ENCODE data around the gene BRMS1L. TPM values are rescaled to one million over a fixed set of nuclear protein-coding genes. Genes with fewer than 3 reads are reported as not detected.

The BRMS1L gene
- total RNA-seq, 1 donor from 2014 or later = 15.9 TPM

- Mint-ChIP-seq H3K4me1 (ENCODE audit: low read depth, unreplicated experiment) (no peaks in the 10 kb centered on the region), H3K27me3 (ENCODE audit: unreplicated experiment) (no peaks in the 10 kb centered on the region), H3K27ac (ENCODE audit: unreplicated experiment) (no peak overlapping the region), H3K36me3 (ENCODE audit: unreplicated experiment) (no peaks in the 10 kb centered on the region), H3K9me3 (ENCODE audit: unreplicated experiment) (no peaks in the 10 kb centered on the region), H3K4me3 (ENCODE audit: unreplicated experiment) (no peak overlapping the region)
- DNase-seq = no peak
- no peak for TF ChIP-seq CTCF (IDR thresholded peaks at IDR 0.05; ENCODE audit: partially characterized antibody, unreplicated experiment)
These were observed 40.6 kb downstream of the BRMS1L start for GRCh38 chr14:35866595-35867279.

GRCh38 chr14:35867280-35867629, 41.1 kb downstream of the BRMS1L start:
- H3K27ac Mint-ChIP-seq (ENCODE audit: unreplicated experiment) = no peak overlapping the region

GRCh38 chr14:35875296-35875695, 49.2 kb downstream of the BRMS1L start:
- Mint-ChIP-seq H3K27ac (ENCODE audit: unreplicated experiment) (no peak overlapping the region), H3K27me3 (ENCODE audit: unreplicated experiment) (no peaks in the 10 kb centered on the region), H3K9me3 (ENCODE audit: unreplicated experiment) (no peaks in the 10 kb centered on the region), H3K4me3 (ENCODE audit: unreplicated experiment) (no peak overlapping the region), H3K36me3 (ENCODE audit: unreplicated experiment) (no peaks in the 10 kb centered on the region), H3K4me1 (ENCODE audit: low read depth, unreplicated experiment) (no peaks in the 10 kb centered on the region)
- no peak for DNase-seq
- TF ChIP-seq CTCF (IDR thresholded peaks at IDR 0.05; ENCODE audit: partially characterized antibody, unreplicated experiment) = no peak

More at GRCh38 chr14:35867280-35867629, 41.1 kb downstream of the BRMS1L start:
- no peak for DNase-seq
- Mint-ChIP-seq H3K9me3 (ENCODE audit: unreplicated experiment) (no peaks in the 10 kb centered on the region), H3K36me3 (ENCODE audit: unreplicated experiment) (no peaks in the 10 kb centered on the region), H3K4me3 (ENCODE audit: unreplicated experiment) (no peak overlapping the region), H3K4me1 (ENCODE audit: low read depth, unreplicated experiment) (no peaks in the 10 kb centered on the region), H3K27me3 (ENCODE audit: unreplicated experiment) (no peaks in the 10 kb centered on the region)
- no peak for TF ChIP-seq CTCF (IDR thresholded peaks at IDR 0.05; ENCODE audit: partially characterized antibody, unreplicated experiment)

- TF ChIP-seq CTCF (IDR thresholded peaks at IDR 0.05; ENCODE audit: partially characterized antibody, unreplicated experiment) = no peak
- no peak for DNase-seq
- no peak overlapping the region for H3K4me3 Mint-ChIP-seq (ENCODE audit: unreplicated experiment)
- H3K9me3 Mint-ChIP-seq (ENCODE audit: unreplicated experiment) = peaks cover 4% of the 10 kb centered on the region
- no peaks in the 10 kb centered on the region for H3K4me1 Mint-ChIP-seq (ENCODE audit: low read depth, unreplicated experiment)
- no peak overlapping the region for H3K27ac Mint-ChIP-seq (ENCODE audit: unreplicated experiment)
- H3K27me3 Mint-ChIP-seq (ENCODE audit: unreplicated experiment) = no peaks in the 10 kb centered on the region
- no peaks in the 10 kb centered on the region for H3K36me3 Mint-ChIP-seq (ENCODE audit: unreplicated experiment)
These were observed 51.1 kb downstream of the BRMS1L start for GRCh38 chr14:35877276-35877675.

GRCh38 chr14:35878272-35879150, 52.4 kb downstream of the BRMS1L start:
- no peaks in the 10 kb centered on the region for H3K36me3 Mint-ChIP-seq (ENCODE audit: unreplicated experiment)
- H3K27ac Mint-ChIP-seq (ENCODE audit: unreplicated experiment) = no peak overlapping the region
- no peak overlapping the region for H3K4me3 Mint-ChIP-seq (ENCODE audit: unreplicated experiment)
- DNase-seq = no peak
- no peaks in the 10 kb centered on the region for H3K27me3 Mint-ChIP-seq (ENCODE audit: unreplicated experiment)
- peaks cover 4% of the 10 kb centered on the region for H3K9me3 Mint-ChIP-seq (ENCODE audit: unreplicated experiment)
- no peaks in the 10 kb centered on the region for H3K4me1 Mint-ChIP-seq (ENCODE audit: low read depth, unreplicated experiment)
- TF ChIP-seq CTCF (IDR thresholded peaks at IDR 0.05; ENCODE audit: partially characterized antibody, unreplicated experiment) = no peak
